RPMI8226 (cell line): ENCODE measurements around the gene DCAF6.

Experiments used
- DNase-seq: peaks from one replicate; pipeline ENCODE4 v3.0.0-alpha.2; 2015

The DCAF6 gene

GRCh38 chr1:168088511-168089325, 152.2 kb downstream of the DCAF6 start:
- DNase-seq = no peak

- no peak for DNase-seq
Measured at GRCh38 chr1:168089326-168089978, 153.0 kb downstream of the DCAF6 start.

- DNase-seq = no peak
Measured at GRCh38 chr1:168089979-168090337, 153.5 kb downstream of the DCAF6 start.

GRCh38 chr1:168090395-168090794, 153.9 kb downstream of the DCAF6 start:
- no peak for DNase-seq

GRCh38 chr1:168091063-168091462, 154.6 kb downstream of the DCAF6 start:
- DNase-seq = no peak

- DNase-seq = no peak
Measured at GRCh38 chr1:168091720-168092550, 155.5 kb downstream of the DCAF6 start.

- DNase-seq = no peak
Measured at GRCh38 chr1:168092566-168093355, 156.3 kb downstream of the DCAF6 start.

- no peak for DNase-seq
Measured at GRCh38 chr1:168093616-168094015, 157.1 kb downstream of the DCAF6 start.

GRCh38 chr1:168095476-168095875, 159.0 kb downstream of the DCAF6 start:
- no peak for DNase-seq

GRCh38 chr1:168096296-168097165, 160.0 kb downstream of the DCAF6 start:
- DNase-seq = no peak

GRCh38 chr1:168097921-168098528, 161.5 kb downstream of the DCAF6 start:
- no peak for DNase-seq

- no peak for DNase-seq
Measured at GRCh38 chr1:168098534-168099320, 162.2 kb downstream of the DCAF6 start.

- no peak for DNase-seq
Measured at GRCh38 chr1:168099337-168099801, 162.9 kb downstream of the DCAF6 start.

GRCh38 chr1:168100315-168101002, 164.0 kb downstream of the DCAF6 start:
- no peak for DNase-seq

GRCh38 chr1:168101336-168101735, 164.9 kb downstream of the DCAF6 start:
- DNase-seq = no peak

- DNase-seq = no peak
Measured at GRCh38 chr1:168102487-168102886, 166.0 kb downstream of the DCAF6 start.

- DNase-seq = no peak
Measured at GRCh38 chr1:168104535-168104934, 168.1 kb downstream of the DCAF6 start.

GRCh38 chr1:168105846-168106245, 169.4 kb downstream of the DCAF6 start:
- DNase-seq = no peak

- DNase-seq = no peak
Measured at GRCh38 chr1:168106274-168106673, 169.8 kb downstream of the DCAF6 start.
